CD8-positive, alpha-beta memory T cell (primary cell): ENCODE results near the gene SLCO2A1. TPM values are rescaled to one million over a fixed set of nuclear protein-coding genes. Genes with fewer than 3 reads are reported as not detected.
A peak's percentile ranks its signal among the peaks of the same experiment; 100 is the strongest.

Source experiments
- CTCF ChIA-PET: fragments of 350-600 bp; sonication (Branson Sonifier 250); formaldehyde crosslinking; loops from one replicate; lab custom pipeline; 2021; ENCODE audit warnings: antibody characterized with exemption; lab: Charles Lee
- POLR2A ChIA-PET: fragments of 350-600 bp; sonication (Branson Sonifier 250); formaldehyde crosslinking; loops from one replicate; lab custom pipeline; 2021; ENCODE audit warnings: antibody characterized with exemption; lab: Charles Lee
- DNase-seq, 5 donors: peaks; one replicate each; pipeline versions ENCODE4 v3.0.0 to v3.0.0-alpha.2; 2020 to 2022; ENCODE audit warnings: mixed read lengths in 1 of 5
- H3K27ac ChIP-seq: one replicate; pipeline ENCODE4 v1.7.0; 2013; ENCODE audit warnings: low read depth, mild to moderate bottlenecking, low read length, moderate library complexity
- H3K27me3 ChIP-seq: 2 replicates; pipeline ENCODE4 v1.7.0; 2013; ENCODE audit warnings: low read length, mild to moderate bottlenecking; ENCODE audit not compliant: insufficient read depth, poor library complexity, severe bottlenecking
- H3K36me3 ChIP-seq: 2 replicates; pipeline ENCODE4 v1.7.0; 2013; ENCODE audit warnings: mild to moderate bottlenecking, low read length, moderate library complexity; ENCODE audit not compliant: insufficient read depth
- H3K4me1 ChIP-seq: 2 replicates; pipeline ENCODE4 v1.7.0; 2013; ENCODE audit warnings: mild to moderate bottlenecking, low read length, moderate library complexity; ENCODE audit not compliant: insufficient read depth
- H3K4me3 ChIP-seq: 2 replicates; pipeline ENCODE4 v1.7.0; 2013; ENCODE audit warnings: mild to moderate bottlenecking, low read length
- H3K9me3 ChIP-seq: 2 replicates; pipeline ENCODE4 v1.7.0; 2013; ENCODE audit warnings: mild to moderate bottlenecking, low read length
- H3K27ac Mint-ChIP-seq, 8 donors: one replicate each; pipeline ENCODE4 v1.8.0; 2020 to 2021; ENCODE audit warnings: mixed read lengths in 8 of 8, mild to moderate bottlenecking in 6 of 8, inconsistent platforms in 3 of 8, moderate library complexity in 3 of 8
- H3K27me3 Mint-ChIP-seq, 2 donors: one replicate each; pipeline ENCODE4 v1.8.0; 2020 to 2021; ENCODE audit warnings: mixed read lengths in 2 of 2, mild to moderate bottlenecking in 1 of 2, moderate library complexity in 1 of 2
- H3K36me3 Mint-ChIP-seq, 3 donors: one replicate each; pipeline ENCODE4 v1.8.0; 2020 to 2021; ENCODE audit warnings: mixed read lengths in 3 of 3, inconsistent platforms in 1 of 3, mild to moderate bottlenecking in 1 of 3
- H3K4me1 Mint-ChIP-seq, 3 donors: one replicate each; pipeline ENCODE4 v1.8.0; 2020 to 2021; ENCODE audit warnings: mixed read lengths in 3 of 3, inconsistent platforms in 1 of 3, mild to moderate bottlenecking in 1 of 3
- H3K4me3 Mint-ChIP-seq, 7 donors: one replicate each; pipeline ENCODE4 v1.8.0; 2020 to 2021; ENCODE audit warnings: mixed read lengths in 7 of 7, mild to moderate bottlenecking in 6 of 7, moderate library complexity in 4 of 7, inconsistent platforms in 2 of 7
- H3K9me3 Mint-ChIP-seq, 5 donors: one replicate each; pipeline ENCODE4 v1.8.0; 2020 to 2022; ENCODE audit warnings: mixed read lengths in 5 of 5, mild to moderate bottlenecking in 3 of 5, moderate library complexity in 2 of 5, inconsistent platforms in 1 of 5
- polyA plus RNA-seq: library from polyadenylated mRNA; unstranded; fragments of 300-500 nt; fragmentation: Illumina TruSeq; gene quantifications from one replicate; pipeline ENCODE4 v1.2.3, GENCODE V29; 2021
- total RNA-seq, 2 experiments: library from RNA; stranded (reverse); gene quantifications; one replicate each; pipeline ENCODE4 v1.2.3, GENCODE V29; 2021

SLCO2A1 gene
- total and polyA plus RNA-seq, 3 experiments from 2014 or later, result not detected

DNA sequence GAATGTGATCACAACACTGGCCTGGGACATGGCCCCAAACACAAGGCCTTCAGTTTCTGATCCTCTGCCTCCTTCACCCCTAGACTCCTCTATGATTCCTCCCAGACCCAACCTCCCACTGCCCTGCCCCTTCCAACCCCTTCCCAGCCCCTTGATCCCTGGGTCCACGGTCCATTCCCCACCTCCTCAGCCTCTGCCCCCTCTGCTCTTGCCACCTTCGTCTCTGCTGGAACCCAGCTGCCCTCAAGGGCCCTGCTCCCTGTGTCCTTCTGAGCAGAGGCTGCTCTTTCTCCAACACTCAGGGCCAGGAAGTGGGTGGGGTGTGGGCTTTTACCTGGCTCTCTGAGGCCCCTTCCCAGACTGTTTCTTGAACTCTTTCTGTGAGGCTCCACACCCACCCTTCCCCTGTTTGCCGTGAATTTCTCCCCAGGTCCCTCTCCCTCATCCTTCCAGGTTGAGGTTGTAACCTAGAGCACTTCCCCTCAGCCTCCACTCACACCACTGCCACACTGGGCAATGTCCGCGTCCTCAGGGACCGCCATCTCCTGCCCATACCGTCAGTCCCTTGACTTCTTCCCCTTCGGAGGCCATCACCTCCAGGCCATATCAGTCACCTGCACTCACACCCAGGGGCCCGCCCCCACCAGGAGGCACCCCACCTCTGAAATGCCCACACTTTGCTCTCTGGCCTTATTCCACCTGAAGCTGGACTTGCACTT, 18.7 kb upstream of the SLCO2A1 start:
- POLR2A ChIA-PET, result no interaction called here
- no peaks in the 10 kb centered on the region for H3K27me3 ChIP-seq
- H3K36me3 Mint-ChIP-seq, result peaks cover 0 to 1% (median 0%) of the 10 kb centered on the region in 3 donors
- CTCF ChIA-PET, result no interaction called here
- H3K27ac Mint-ChIP-seq, result no peak overlapping the region
- H3K27ac ChIP-seq, result no peak overlapping the region
- H3K4me3 Mint-ChIP-seq, result no peak overlapping the region
- no peaks in the 10 kb centered on the region for H3K9me3 ChIP-seq
- no peaks in the 10 kb centered on the region for H3K4me1 Mint-ChIP-seq
- H3K27me3 Mint-ChIP-seq, result peaks cover 5 to 20% of the 10 kb centered on the region in 2 donors
- no peaks in the 10 kb centered on the region for H3K36me3 ChIP-seq
- no peaks in the 10 kb centered on the region for H3K4me1 ChIP-seq
- H3K4me3 ChIP-seq, result no peak overlapping the region
- peaks cover 9 to 16% (median 10%) of the 10 kb centered on the region in 5 donors for H3K9me3 Mint-ChIP-seq
- DNase-seq, result no peak

DNA sequence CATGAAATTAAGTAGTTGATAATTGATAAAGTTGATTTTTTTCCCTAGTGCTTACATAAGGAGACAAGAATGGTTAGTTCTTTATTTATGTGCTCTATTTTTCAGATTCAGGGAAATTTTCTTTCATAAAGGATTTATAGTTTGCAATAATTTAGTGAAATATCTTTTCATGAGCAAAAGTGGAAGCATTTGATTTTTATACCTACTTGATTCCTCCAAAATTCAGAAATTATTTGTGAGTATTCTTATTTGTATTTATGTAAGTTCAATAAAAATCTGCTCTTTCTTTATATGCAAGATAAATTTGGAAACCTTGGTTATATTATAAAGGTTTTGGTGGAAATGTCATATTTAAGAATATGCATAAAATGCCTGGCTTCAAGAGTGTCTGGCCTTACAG, 14.7 kb upstream of the SLCO2A1 start:
- H3K27ac Mint-ChIP-seq, result no peak overlapping the region
- ChIA-PET CTCF (no interaction called here), POLR2A (no interaction called here)
- no peaks in the 10 kb centered on the region for H3K27me3 ChIP-seq
- peaks cover 9 to 16% (median 14%) of the 10 kb centered on the region in 5 donors for H3K9me3 Mint-ChIP-seq
- no peaks in the 10 kb centered on the region for H3K4me1 ChIP-seq
- no peak overlapping the region for H3K27ac ChIP-seq
- no peak for DNase-seq
- H3K36me3 ChIP-seq, result no peaks in the 10 kb centered on the region
- H3K9me3 ChIP-seq, result no peaks in the 10 kb centered on the region
- peaks cover 0 to 1% (median 0%) of the 10 kb centered on the region in 3 donors for H3K36me3 Mint-ChIP-seq
- no peak overlapping the region for H3K4me3 Mint-ChIP-seq
- H3K27me3 Mint-ChIP-seq, result peaks cover 1 to 12% of the 10 kb centered on the region in 2 donors
- H3K4me1 Mint-ChIP-seq, result no peaks in the 10 kb centered on the region
- no peak overlapping the region for H3K4me3 ChIP-seq

DNA sequence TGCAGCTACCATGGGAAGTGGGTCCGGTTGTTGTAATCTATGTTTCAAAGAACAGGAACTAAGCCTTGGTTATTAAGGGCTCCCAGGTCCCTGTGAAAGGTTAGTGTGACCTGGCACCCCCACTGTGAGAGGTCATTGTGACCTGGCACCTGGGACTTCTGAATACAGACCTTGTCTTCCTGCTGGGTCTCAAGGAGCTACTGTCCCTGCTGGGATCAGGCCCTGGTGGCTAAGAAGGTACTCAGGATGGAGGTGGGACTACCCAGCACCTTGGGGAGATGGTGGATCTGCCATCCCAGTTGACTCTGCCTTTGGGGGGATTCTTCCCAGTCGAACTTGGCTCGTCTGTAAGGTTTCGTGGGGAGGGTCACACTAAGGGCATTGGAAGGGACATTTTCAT, 10.3 kb upstream of the SLCO2A1 start:
- no peaks in the 10 kb centered on the region for H3K4me1 Mint-ChIP-seq
- no peaks in the 10 kb centered on the region for H3K36me3 Mint-ChIP-seq
- no peaks in the 10 kb centered on the region for H3K27me3 ChIP-seq
- H3K9me3 ChIP-seq, result no peaks in the 10 kb centered on the region
- peaks cover 6 to 7% of the 10 kb centered on the region in 2 donors for H3K27me3 Mint-ChIP-seq
- DNase-seq, result no peak
- H3K9me3 Mint-ChIP-seq, result peaks cover 2 to 11% (median 5%) of the 10 kb centered on the region in 5 donors
- no peak overlapping the region for H3K4me3 ChIP-seq
- H3K27ac Mint-ChIP-seq, result no peak overlapping the region
- no peaks in the 10 kb centered on the region for H3K36me3 ChIP-seq
- H3K4me3 Mint-ChIP-seq, result no peak overlapping the region
- ChIA-PET POLR2A (no interaction called here), CTCF (no interaction called here)
- no peaks in the 10 kb centered on the region for H3K4me1 ChIP-seq
- no peak overlapping the region for H3K27ac ChIP-seq

DNA sequence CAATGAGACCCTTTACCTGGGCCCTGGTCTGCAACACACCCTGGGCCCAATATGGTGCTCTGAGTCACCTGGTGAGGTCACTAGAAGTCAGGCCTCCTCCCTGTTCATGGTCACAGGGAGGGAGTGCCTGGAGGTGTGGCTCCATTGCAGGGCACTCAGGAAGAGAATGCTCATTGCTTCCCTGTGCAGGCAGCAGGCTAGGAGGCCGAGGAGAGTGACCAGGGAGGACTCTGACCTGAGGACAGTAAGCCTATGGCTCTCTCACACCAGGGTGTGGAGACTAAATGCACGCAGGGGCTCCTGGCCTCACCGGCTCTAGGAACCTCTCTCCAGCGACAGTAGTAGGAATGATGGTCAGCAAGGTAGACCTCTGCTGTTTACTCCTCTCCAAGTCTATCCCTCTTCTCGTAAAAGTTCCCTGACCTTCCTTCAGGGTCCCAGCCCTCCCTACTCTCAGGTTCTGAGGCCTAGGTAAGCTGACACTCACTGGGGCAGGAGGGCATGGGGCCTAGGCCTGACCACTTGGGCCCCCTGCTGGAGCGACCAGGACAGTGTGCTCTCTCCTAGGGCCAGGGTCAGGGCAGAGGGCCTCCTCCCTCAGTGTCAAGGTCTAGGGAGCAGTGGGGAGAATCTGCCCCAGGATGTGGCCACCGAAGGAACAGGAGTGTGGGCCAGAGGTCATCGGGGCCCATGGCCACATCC, 9.6 kb upstream of the SLCO2A1 start:
- Mint-ChIP-seq H3K9me3 (peaks cover 0 to 6% (median 0%) of the 10 kb centered on the region in 5 donors), H3K4me3 (no peak overlapping the region), H3K36me3 (no peaks in the 10 kb centered on the region), H3K4me1 (no peaks in the 10 kb centered on the region), H3K27ac (no peak overlapping the region), H3K27me3 (peaks cover 6 to 7% of the 10 kb centered on the region in 2 donors)
- H3K36me3 ChIP-seq, result no peaks in the 10 kb centered on the region
- no peaks in the 10 kb centered on the region for H3K4me1 ChIP-seq
- CTCF ChIA-PET, result no interaction called here
- H3K4me3 ChIP-seq, result no peak overlapping the region
- no peaks in the 10 kb centered on the region for H3K9me3 ChIP-seq
- H3K27me3 ChIP-seq, result no peaks in the 10 kb centered on the region
- POLR2A ChIA-PET, result no interaction called here
- no peak for DNase-seq
- no peak overlapping the region for H3K27ac ChIP-seq

DNA sequence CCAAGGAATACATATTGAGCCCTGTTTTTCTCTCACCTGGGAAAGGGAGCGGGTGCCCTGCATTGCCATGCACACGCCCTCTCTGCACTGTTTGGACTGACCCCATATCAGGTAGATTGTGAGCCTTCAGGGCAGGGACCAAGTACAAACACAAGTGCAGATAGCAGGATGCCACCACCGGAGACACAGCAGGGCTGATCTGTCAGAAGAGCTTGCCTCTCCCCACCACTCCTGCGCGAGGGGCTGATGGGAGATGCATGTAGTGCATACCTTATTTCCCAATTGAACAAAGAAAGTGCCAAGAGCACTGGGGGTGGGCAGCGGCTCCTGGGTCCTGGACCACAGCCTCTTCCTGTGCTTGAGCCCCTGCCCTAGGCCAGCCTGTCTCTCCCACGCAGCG, 9.0 kb upstream of the SLCO2A1 start:
- no peaks in the 10 kb centered on the region for H3K4me1 Mint-ChIP-seq
- CTCF ChIA-PET, result no interaction called here
- DNase-seq, result no peak

DNA sequence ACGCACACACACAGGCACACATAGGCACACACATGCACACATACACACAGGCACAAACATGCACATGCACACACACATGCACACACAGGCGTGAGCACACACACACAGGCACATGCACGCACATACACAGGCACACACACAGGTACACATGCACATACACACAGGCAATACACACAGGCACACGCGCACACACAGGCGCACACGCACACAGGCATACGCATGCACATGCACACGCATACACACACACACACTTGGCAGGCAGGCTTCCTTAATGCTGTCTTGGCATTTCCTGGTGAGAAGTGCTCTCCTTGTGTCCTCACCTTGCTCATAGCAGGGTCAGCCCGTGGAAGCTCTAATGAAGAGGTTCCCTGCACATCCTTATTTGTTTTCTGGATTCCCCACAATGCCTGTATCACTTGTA, 8.4 kb upstream of the SLCO2A1 start:
- POLR2A ChIA-PET, result no interaction called here
- Mint-ChIP-seq H3K4me1 (no peaks in the 10 kb centered on the region), H3K27me3 (peaks cover 8 to 14% of the 10 kb centered on the region in 2 donors), H3K9me3 (peaks cover 0 to 4% (median 2%) of the 10 kb centered on the region in 5 donors), H3K36me3 (no peaks in the 10 kb centered on the region), H3K27ac (peak overlapping the region in 1 of 8 donors; percentile 95), H3K4me3 (no peak overlapping the region)
- no peak overlapping the region for H3K4me3 ChIP-seq
- H3K36me3 ChIP-seq, result no peaks in the 10 kb centered on the region
- CTCF ChIA-PET, result no interaction called here
- no peak overlapping the region for H3K27ac ChIP-seq
- no peaks in the 10 kb centered on the region for H3K4me1 ChIP-seq
- no peaks in the 10 kb centered on the region for H3K27me3 ChIP-seq
- no peak for DNase-seq
- H3K9me3 ChIP-seq, result no peaks in the 10 kb centered on the region

More for the DNA sequence above, 9.0 kb upstream of the SLCO2A1 start:
- H3K9me3 Mint-ChIP-seq, result peaks cover 0 to 6% (median 2%) of the 10 kb centered on the region in 5 donors
- POLR2A ChIA-PET, result no interaction called here
- no peak overlapping the region for H3K4me3 ChIP-seq
- no peaks in the 10 kb centered on the region for H3K9me3 ChIP-seq
- H3K36me3 ChIP-seq, result no peaks in the 10 kb centered on the region
- H3K27me3 Mint-ChIP-seq, result peaks cover 6 to 11% of the 10 kb centered on the region in 2 donors
- no peaks in the 10 kb centered on the region for H3K4me1 ChIP-seq
- H3K27me3 ChIP-seq, result no peaks in the 10 kb centered on the region
- no peak overlapping the region for H3K27ac ChIP-seq
- H3K36me3 Mint-ChIP-seq, result no peaks in the 10 kb centered on the region
- no peak overlapping the region for H3K4me3 Mint-ChIP-seq
- H3K27ac Mint-ChIP-seq, result peak overlapping the region in 1 of 8 donors; percentile 81

DNA sequence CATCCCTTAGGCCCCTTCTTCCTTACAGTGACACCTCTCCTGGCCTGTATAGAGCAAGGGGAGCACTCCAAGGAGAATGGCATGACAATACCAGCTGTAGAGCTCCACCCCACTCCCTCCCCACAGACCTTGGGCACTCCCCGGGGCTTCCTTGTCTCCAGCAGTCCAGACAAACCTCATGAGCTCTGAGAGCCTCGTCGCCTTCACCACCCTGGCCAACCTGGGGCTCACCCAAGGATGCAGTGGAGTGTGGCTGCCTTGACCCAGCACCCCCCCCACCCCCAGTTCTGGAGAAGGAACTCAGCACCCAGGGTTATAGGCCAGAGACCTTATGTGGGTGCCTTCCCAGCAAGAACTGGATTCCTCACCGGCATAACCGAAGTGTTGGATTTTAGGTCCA, 7.4 kb upstream of the SLCO2A1 start:
- Histone ChIP-seq H3K4me1 (no peaks in the 10 kb centered on the region), H3K9me3 (no peaks in the 10 kb centered on the region), H3K27me3 (no peaks in the 10 kb centered on the region), H3K4me3 (no peak overlapping the region), H3K36me3 (no peaks in the 10 kb centered on the region), H3K27ac (no peak overlapping the region)
- Mint-ChIP-seq H3K4me3 (no peak overlapping the region), H3K27me3 (peaks cover 8 to 14% of the 10 kb centered on the region in 2 donors), H3K4me1 (no peaks in the 10 kb centered on the region), H3K36me3 (no peaks in the 10 kb centered on the region), H3K9me3 (peaks cover 0 to 2% (median 0%) of the 10 kb centered on the region in 5 donors), H3K27ac (no peak overlapping the region)
- ChIA-PET CTCF (no interaction called here), POLR2A (no interaction called here)
- no peak for DNase-seq

DNA sequence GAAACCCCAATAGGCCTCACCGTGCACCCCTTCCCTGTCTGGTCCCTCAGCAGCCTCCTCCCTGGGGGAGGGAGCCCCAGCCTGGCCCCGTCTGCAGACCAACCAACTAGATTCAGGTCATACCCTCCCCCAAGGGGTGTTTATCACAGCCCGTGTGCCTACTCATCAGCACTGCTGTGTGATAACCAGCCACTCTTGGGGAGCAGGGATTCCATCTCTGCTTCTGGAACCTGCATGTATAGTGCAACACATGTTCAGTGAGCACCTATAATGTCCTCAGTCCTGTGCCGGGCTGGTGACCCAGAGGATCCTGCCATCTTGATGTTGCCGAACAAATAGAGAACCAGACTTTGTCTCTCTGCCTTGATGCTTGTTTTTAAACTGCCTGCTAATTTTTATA, 6.6 kb upstream of the SLCO2A1 start:
- no peaks in the 10 kb centered on the region for H3K36me3 Mint-ChIP-seq
- H3K27me3 Mint-ChIP-seq, result peaks cover 11 to 22% of the 10 kb centered on the region in 2 donors
- CTCF ChIA-PET, result no interaction called here
- Histone ChIP-seq H3K4me3 (no peak overlapping the region), H3K9me3 (no peaks in the 10 kb centered on the region), H3K4me1 (no peaks in the 10 kb centered on the region), H3K27me3 (peaks cover 6% of the 10 kb centered on the region), H3K27ac (no peak overlapping the region), H3K36me3 (no peaks in the 10 kb centered on the region)
- no peaks in the 10 kb centered on the region for H3K4me1 Mint-ChIP-seq
- POLR2A ChIA-PET, result no interaction called here
- H3K9me3 Mint-ChIP-seq, result peaks cover 0 to 2% (median 0%) of the 10 kb centered on the region in 5 donors
- no peak overlapping the region for H3K27ac Mint-ChIP-seq
- DNase-seq, result peak in 1 of 5 donors; percentile 16
- no peak overlapping the region for H3K4me3 Mint-ChIP-seq
